DMS 273 (cell line): ENCODE measurements around the gene FAM131A.

Source experiments
- DNase-seq: peaks from one replicate; lab custom pipeline; 2025; ENCODE audit not compliant: unreplicated experiment; lab: John Stamatoyannopoulos, UW

FAM131A gene

DNA sequence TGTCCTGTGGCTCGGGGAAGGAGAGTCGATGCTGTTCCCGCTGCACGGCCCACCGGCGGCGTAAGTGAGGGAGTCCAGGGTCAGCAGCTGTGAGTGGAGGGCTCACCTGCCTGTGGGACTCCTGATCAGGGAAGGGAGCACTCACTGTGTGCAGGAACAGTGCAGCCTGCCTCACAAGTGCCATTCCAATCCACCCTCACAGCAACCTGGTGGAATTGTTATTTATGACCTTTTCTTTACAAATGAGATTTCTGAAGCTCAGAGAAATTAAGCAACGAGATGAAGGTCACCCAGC lies 51.5 kb downstream of the FAM131A start:
- DNase-seq, result no peak

DNA sequence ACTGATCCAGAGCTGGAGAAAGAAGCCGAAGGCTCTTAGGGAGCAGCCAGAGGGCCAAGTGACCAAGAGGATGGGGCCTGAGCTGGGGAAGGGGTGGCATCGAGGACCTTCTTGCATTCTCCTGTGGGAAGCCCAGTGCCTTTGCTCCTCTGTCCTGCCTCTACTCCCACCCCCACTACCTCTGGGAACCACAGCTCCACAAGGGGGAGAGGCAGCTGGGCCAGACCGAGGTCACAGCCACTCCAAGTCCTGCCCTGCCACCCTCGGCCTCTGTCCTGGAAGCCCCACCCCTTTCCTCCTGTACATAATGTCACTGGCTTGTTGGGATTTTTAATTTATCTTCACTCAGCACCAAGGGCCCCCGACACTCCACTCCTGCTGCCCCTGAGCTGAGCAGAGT lies 52.0 kb downstream of the FAM131A start:
- DNase-seq, result no peak

DNA sequence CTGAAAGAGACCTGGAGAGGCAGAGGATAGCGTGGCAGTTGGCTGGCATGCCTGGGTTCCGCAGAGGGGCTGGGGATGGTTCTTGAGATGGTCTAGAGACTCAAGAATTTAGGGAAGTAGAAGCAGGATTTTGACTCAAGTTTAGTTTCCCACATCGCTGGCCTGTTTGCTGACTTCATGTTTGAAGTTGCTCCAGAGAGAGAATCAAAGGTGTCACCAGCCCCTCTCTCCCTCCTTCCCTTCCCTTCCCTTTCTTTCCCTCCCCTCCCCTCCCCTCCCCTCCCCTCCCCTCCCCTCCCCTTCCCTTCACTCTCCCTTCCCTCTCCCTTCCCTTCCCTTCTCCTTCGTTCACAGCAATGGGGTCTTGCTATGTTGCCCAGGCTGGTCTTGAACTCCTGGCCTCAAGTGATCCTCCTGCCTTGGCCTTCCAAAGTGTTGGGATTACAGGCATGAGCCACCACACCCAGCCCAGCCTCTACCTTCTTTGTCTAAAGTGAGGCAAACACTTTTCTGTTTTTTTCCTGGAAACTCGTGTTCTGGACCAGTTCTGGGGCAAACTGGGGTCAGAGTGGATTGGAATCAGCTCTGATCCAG lies 52.6 kb downstream of the FAM131A start:
- no peak for DNase-seq

DNA sequence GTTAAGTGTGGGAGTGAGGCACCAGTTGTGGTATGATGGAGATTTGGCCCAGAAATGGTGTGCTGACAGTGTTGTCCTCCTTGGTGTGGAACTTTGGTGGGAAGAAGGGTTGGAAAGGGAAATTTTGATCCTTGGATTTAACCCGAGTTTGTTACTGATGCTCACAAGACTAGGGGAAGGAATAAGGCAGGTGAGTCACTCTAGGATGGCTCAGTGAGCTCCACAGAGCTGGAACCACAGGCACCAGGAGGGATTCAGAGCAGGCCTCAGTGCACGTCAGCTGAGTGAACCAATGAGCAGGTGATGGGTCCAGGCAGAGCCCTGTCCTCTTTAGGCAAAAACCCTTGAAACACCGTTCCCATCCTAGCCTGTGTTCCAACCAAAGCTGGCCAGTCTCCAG lies 53.9 kb downstream of the FAM131A start:
- DNase-seq, result no peak

DNA sequence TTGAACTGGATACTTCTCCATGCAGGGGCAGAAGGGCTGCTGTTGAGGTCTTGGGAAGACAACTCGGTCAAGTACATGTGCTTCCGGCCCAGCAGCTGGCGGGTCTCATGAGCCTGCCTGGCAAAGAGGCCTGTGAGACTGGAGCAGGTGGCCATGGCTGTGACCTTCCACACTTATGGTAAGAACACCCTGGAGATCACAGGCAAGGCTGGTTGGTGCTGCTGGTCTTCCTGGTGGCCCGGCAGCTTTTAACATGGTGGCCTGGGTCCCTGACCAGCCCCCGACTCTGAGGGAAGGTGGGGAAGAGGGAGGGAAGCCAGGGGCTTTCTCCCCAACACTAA lies 57.9 kb downstream of the FAM131A start:
- DNase-seq, result peak; percentile 46
